Suprapubic skin (tissue), 4 donors: ENCODE data around the gene AGBL1. TPM values are rescaled to one million over a fixed set of nuclear protein-coding genes. Genes with fewer than 3 reads are reported as not detected.

ENCODE experiments used
- DNase-seq, 2 donors: peaks; one replicate each; pipeline ENCODE4 v3.0.0-alpha.2; 2019; ENCODE audit warnings: low spot score in 2 of 2
- H3K27ac ChIP-seq: fragments of 200-600 bp; sonication (generic); one replicate; pipeline ENCODE4 v1.5.1; 2019
- H3K27me3 ChIP-seq: fragments of 200-600 bp; sonication (generic); one replicate; pipeline ENCODE4 v1.5.1; 2019
- H3K36me3 ChIP-seq: fragments of 200-600 bp; sonication (generic); one replicate; pipeline ENCODE4 v1.5.1; 2019
- H3K4me1 ChIP-seq: fragments of 200-600 bp; sonication (generic); one replicate; pipeline ENCODE4 v1.5.1; 2019
- H3K4me3 ChIP-seq: fragments of 200-600 bp; sonication (generic); one replicate; pipeline ENCODE4 v1.5.1; 2019; ENCODE audit warnings: mild to moderate bottlenecking
- H3K9me3 ChIP-seq: fragments of 200-600 bp; sonication (generic); one replicate; pipeline ENCODE4 v1.5.1; 2019
- CTCF ChIP-seq, 2 donors: fragments of 200-600 bp in 1 of 2; fragments of 450-650 bp in 1 of 2; sonication (generic) in 1 of 2; IDR thresholded peaks; one replicate each; pipeline ENCODE4 v1.5.1; 2016 to 2019; ENCODE audit warnings: antibody characterized with exemption in 2 of 2, mild to moderate bottlenecking in 1 of 2, moderate library complexity in 1 of 2
- EP300 ChIP-seq: sonication (generic); formaldehyde crosslinking; IDR thresholded peaks from one replicate; pipeline ENCODE4 v1.6.1; 2017; ENCODE audit warnings: antibody characterized with exemption
- POLR2A ChIP-seq, 2 donors: fragments of 450-650 bp; IDR thresholded peaks; one replicate each; pipeline ENCODE4 v1.6.1; 2017; ENCODE audit warnings: antibody characterized with exemption in 2 of 2, mild to moderate bottlenecking in 2 of 2, moderate library complexity in 2 of 2
- POLR2AphosphoS5 ChIP-seq, 3 donors: sonication (generic); formaldehyde crosslinking; IDR thresholded peaks; one replicate each; pipeline ENCODE4 v1.6.1; 2017; ENCODE audit warnings: antibody characterized with exemption in 3 of 3
- WGBS: methylation state at CpG from one replicate; pipeline ENCODE4 v1.1.5; 2018; 5-methylcytosine and 5-hydroxymethylcytosine counted together
- total RNA-seq, 4 donors: library from RNA; depleted of rRNA; stranded (reverse); fragments of >200 nt; gene quantifications; one replicate each; pipeline ENCODE4 v1.1.0, GENCODE V29; 2016

The AGBL1 gene
- total RNA-seq, 4 donors from 2014 or later = 0.23 to 0.56 TPM; not detected in 2

- DNase-seq = no peak
- Histone ChIP-seq H3K27ac (no peak overlapping the region), H3K36me3 (no peaks in the 10 kb centered on the region), H3K4me1 (no peaks in the 10 kb centered on the region), H3K9me3 (no peaks in the 10 kb centered on the region), H3K27me3 (no peaks in the 10 kb centered on the region), H3K4me3 (no peak overlapping the region)
- no peak for TF ChIP-seq CTCF (IDR thresholded peaks at IDR 0.05)
- no peak for TF ChIP-seq POLR2A (IDR thresholded peaks at IDR 0.05)
- TF ChIP-seq EP300 = no peak
- TF ChIP-seq POLR2AphosphoS5 (IDR thresholded peaks at IDR 0.05) = no peak
- WGBS = 80% methylated on average over 2 of the region's 2 CpGs
Measured at GRCh38 chr15:86846036-86846435, 766.4 kb downstream of the AGBL1 start.

- 87% methylated on average over 5 of the region's 5 CpGs for WGBS
- H3K27me3 ChIP-seq = no peaks in the 10 kb centered on the region
Measured at GRCh38 chr15:86849136-86849535, 769.5 kb downstream of the AGBL1 start.

GRCh38 chr15:86849558-86850285 is 770.1 kb downstream of the AGBL1 start:
- H3K36me3 ChIP-seq = no peaks in the 10 kb centered on the region
- H3K27me3 ChIP-seq = no peaks in the 10 kb centered on the region
- 92% methylated on average over 6 of the region's 6 CpGs for WGBS
- TF ChIP-seq POLR2AphosphoS5 (IDR thresholded peaks at IDR 0.05) (no peak), EP300 (no peak), POLR2A (IDR thresholded peaks at IDR 0.05) (no peak), CTCF (IDR thresholded peaks at IDR 0.05) (no peak)
- H3K4me3 ChIP-seq = no peak overlapping the region
- no peak overlapping the region for H3K27ac ChIP-seq
- DNase-seq = no peak
- H3K9me3 ChIP-seq = no peaks in the 10 kb centered on the region
- H3K4me1 ChIP-seq = no peaks in the 10 kb centered on the region

More at GRCh38 chr15:86849136-86849535, 769.5 kb downstream of the AGBL1 start:
- H3K9me3 ChIP-seq = no peaks in the 10 kb centered on the region
- no peak for DNase-seq
- no peaks in the 10 kb centered on the region for H3K4me1 ChIP-seq
- no peak overlapping the region for H3K27ac ChIP-seq
- no peaks in the 10 kb centered on the region for H3K36me3 ChIP-seq
- no peak for TF ChIP-seq EP300
- no peak for TF ChIP-seq POLR2AphosphoS5 (IDR thresholded peaks at IDR 0.05)
- no peak for TF ChIP-seq CTCF (IDR thresholded peaks at IDR 0.05)
- TF ChIP-seq POLR2A (IDR thresholded peaks at IDR 0.05) = no peak
- no peak overlapping the region for H3K4me3 ChIP-seq

GRCh38 chr15:86850939-86851338 is 771.3 kb downstream of the AGBL1 start:
- 92% methylated on average over 1 of the region's 1 CpG for WGBS
- Histone ChIP-seq H3K27ac (no peak overlapping the region), H3K4me1 (no peaks in the 10 kb centered on the region), H3K36me3 (no peaks in the 10 kb centered on the region), H3K4me3 (no peak overlapping the region), H3K27me3 (no peaks in the 10 kb centered on the region), H3K9me3 (no peaks in the 10 kb centered on the region)
- DNase-seq = no peak
- TF ChIP-seq POLR2A (IDR thresholded peaks at IDR 0.05) (no peak), CTCF (IDR thresholded peaks at IDR 0.05) (no peak), POLR2AphosphoS5 (IDR thresholded peaks at IDR 0.05) (no peak), EP300 (no peak)

GRCh38 chr15:86852741-86853140 is 773.1 kb downstream of the AGBL1 start:
- Histone ChIP-seq H3K4me1 (no peaks in the 10 kb centered on the region), H3K27me3 (no peaks in the 10 kb centered on the region), H3K4me3 (no peak overlapping the region), H3K27ac (no peak overlapping the region), H3K36me3 (no peaks in the 10 kb centered on the region), H3K9me3 (no peaks in the 10 kb centered on the region)
- WGBS = 62% methylated on average over 2 of the region's 2 CpGs
- DNase-seq = no peak
- TF ChIP-seq POLR2A (IDR thresholded peaks at IDR 0.05) = no peak
- no peak for TF ChIP-seq POLR2AphosphoS5 (IDR thresholded peaks at IDR 0.05)
- no peak for TF ChIP-seq EP300
- TF ChIP-seq CTCF (IDR thresholded peaks at IDR 0.05) = no peak
